ENCODE data around the gene PSMB10. TPM values are rescaled to one million over a fixed set of nuclear protein-coding genes. Genes with fewer than 3 reads are reported as not detected.
"Not testable (repeated sequence)": the region's sequence is repeated elsewhere in the genome, so short reads cannot be mapped to it uniquely, and the experiment has no call there.

The PSMB10 gene
- total RNA-seq, 1 donor from 2014 or later: 30.1 TPM

- no peaks in the 10 kb centered on the region for H3K27me3 Mint-ChIP-seq (ENCODE audit: low read depth)
- DNase-seq (ENCODE audit: low spot score): no peak
- H3K36me3 Mint-ChIP-seq (ENCODE audit: low read depth): peaks cover 13% of the 10 kb centered on the region
- no peak overlapping the region for H3K27ac Mint-ChIP-seq (ENCODE audit: unreplicated experiment)
- H3K9me3 Mint-ChIP-seq (ENCODE audit: low read depth): no peaks in the 10 kb centered on the region
- no peak for TF ChIP-seq CTCF (IDR thresholded peaks at IDR 0.05)
- H3K4me1 Mint-ChIP-seq (ENCODE audit: low read depth): peaks cover 19% of the 10 kb centered on the region
- no peak overlapping the region for H3K4me3 Mint-ChIP-seq (ENCODE audit: unreplicated experiment)
Observed at GRCh38 chr16:67939507-67940445, 3.1 kb upstream of the PSMB10 start.

- not testable (repeated sequence) for H3K9me3 Mint-ChIP-seq (ENCODE audit: low read depth); DNase-seq (ENCODE audit: low spot score); H3K27me3 Mint-ChIP-seq (ENCODE audit: low read depth); H3K36me3 Mint-ChIP-seq (ENCODE audit: low read depth)
- peak overlapping the region; percentile 98 for H3K4me3 Mint-ChIP-seq (ENCODE audit: unreplicated experiment)
- H3K27ac Mint-ChIP-seq (ENCODE audit: unreplicated experiment): peak overlapping the region; percentile 27
- peaks cover 27% of the 10 kb centered on the region for H3K4me1 Mint-ChIP-seq (ENCODE audit: low read depth)
Observed at GRCh38 chr16:67937713-67938112, 1.1 kb upstream of the PSMB10 start.

GRCh38 chr16:67936880-67937605, 393 bp upstream of the PSMB10 start:
- no peak for TF ChIP-seq CTCF (IDR thresholded peaks at IDR 0.05)
- Mint-ChIP-seq H3K27me3 (ENCODE audit: low read depth) (no peaks in the 10 kb centered on the region), H3K4me1 (ENCODE audit: low read depth) (peaks cover 27% of the 10 kb centered on the region), H3K36me3 (ENCODE audit: low read depth) (peaks cover 8% of the 10 kb centered on the region), H3K9me3 (ENCODE audit: low read depth) (no peaks in the 10 kb centered on the region), H3K4me3 (ENCODE audit: unreplicated experiment) (peak overlapping the region; percentile 98), H3K27ac (ENCODE audit: unreplicated experiment) (peak overlapping the region; percentile 97)
- DNase-seq (ENCODE audit: low spot score): no peak

- Mint-ChIP-seq H3K9me3 (ENCODE audit: low read depth) (no peaks in the 10 kb centered on the region), H3K27me3 (ENCODE audit: low read depth) (no peaks in the 10 kb centered on the region), H3K4me3 (ENCODE audit: unreplicated experiment) (peak overlapping the region; percentile 98), H3K27ac (ENCODE audit: unreplicated experiment) (peak overlapping the region; percentile 97), H3K36me3 (ENCODE audit: low read depth) (peaks cover 5% of the 10 kb centered on the region), H3K4me1 (ENCODE audit: low read depth) (peaks cover 27% of the 10 kb centered on the region)
- no peak for TF ChIP-seq CTCF (IDR thresholded peaks at IDR 0.05)
- DNase-seq (ENCODE audit: low spot score): peak; percentile 85
Observed at GRCh38 chr16:67935402-67936123, 1.1 kb downstream of the PSMB10 start.

- Mint-ChIP-seq H3K9me3 (ENCODE audit: low read depth) (no peaks in the 10 kb centered on the region), H3K27me3 (ENCODE audit: low read depth) (no peaks in the 10 kb centered on the region), H3K36me3 (ENCODE audit: low read depth) (peaks cover 2% of the 10 kb centered on the region), H3K4me1 (ENCODE audit: low read depth) (peaks cover 27% of the 10 kb centered on the region), H3K4me3 (ENCODE audit: unreplicated experiment) (peak overlapping the region; percentile 98), H3K27ac (ENCODE audit: unreplicated experiment) (peak overlapping the region; percentile 97)
- no peak for TF ChIP-seq CTCF (IDR thresholded peaks at IDR 0.05)
- DNase-seq (ENCODE audit: low spot score): no peak
Observed at GRCh38 chr16:67935101-67935401, 1.6 kb downstream of the PSMB10 start.

All from chondrocyte (in vitro differentiated cells).